OCI-LY7 (cell line): ENCODE measurements around the gene PTPRCAP.

Experiments
- CTCF ChIP-seq: fragments of 200-600 bp; sonication (generic); conservative IDR thresholded peaks from 2 replicates; pipeline ENCODE4 v1.5.1; 2014; ENCODE audit warnings: mild to moderate bottlenecking, antibody characterized with exemption, low read length, moderate library complexity, mixed read lengths
- EZH2phosphoT487 ChIP-seq: fragments of 200-600 bp; sonication (generic); IDR thresholded peaks from 2 replicates; pipeline ENCODE4 v1.6.1; 2018; ENCODE audit warnings: low read depth, borderline replicate concordance, mild to moderate bottlenecking, mixed run types, antibody characterized with exemption, low read length, moderate library complexity, mixed read lengths

GRCh38 chr11:67450796-67451657, 13.5 kb upstream of the PTPRCAP start:
- no peak for TF ChIP-seq CTCF
- no peak for TF ChIP-seq EZH2phosphoT487
